K562 (cell line): ENCODE measurements around the gene TGFBR3L. TPM values are rescaled to one million over a fixed set of nuclear protein-coding genes. Genes with fewer than 3 reads are reported as not detected.

Source experiments
- ADNP ChIP-seq: fragments of 200-800 bp; sonication (Bioruptor generic); IDR thresholded peaks from 2 replicates; pipeline ENCODE4 v1.6.1; 2016; ENCODE audit warnings: missing genetic modification characterization, missing compliant biosample characterization
- GTF2F1 ChIP-seq: IDR thresholded peaks from 2 replicates; pipeline ENCODE4 v1.6.1; 2011; ENCODE audit warnings: low read depth, low read length, improper control_type of control experiment
- HNRNPK ChIP-seq: fragments of 200-400 bp; formaldehyde crosslinking; IDR thresholded peaks from one replicate; pipeline ENCODE4 v1.6.1; 2018; ENCODE audit warnings: mild to moderate bottlenecking, low read depth, low read length; ENCODE audit not compliant: poor library complexity, severe bottlenecking
- RFX1 ChIP-seq: fragments of 450-650 bp; IDR thresholded peaks from 2 replicates; pipeline ENCODE4 v1.6.1; 2016; ENCODE audit warnings: mild to moderate bottlenecking, moderate library complexity
- TAL1 ChIP-seq: fragments of 450-650 bp; IDR thresholded peaks from 2 replicates; pipeline ENCODE4 v1.6.1; 2016; ENCODE audit warnings: mild to moderate bottlenecking
- TBP ChIP-seq: optimal IDR thresholded peaks from 2 replicates; pipeline ENCODE3; 2011; ENCODE audit warnings: low read depth, low read length, improper control_type of control experiment
- TEAD1 ChIP-seq, 2 experiments: fragments of 450-650 bp in 1 of 2; sonication (generic) in 1 of 2; formaldehyde crosslinking; IDR thresholded peaks; 2 replicates each; pipeline versions ENCODE4 v1.4.0 to v1.8.0; 2020 to 2022; ENCODE audit warnings: mild to moderate bottlenecking in 2 of 2, missing genetic modification reagents in 1 of 2
- ZNF175 ChIP-seq: fragments of 200-800 bp; sonication (Bioruptor generic); IDR thresholded peaks from 2 replicates; pipeline ENCODE4 v1.6.1; 2016; ENCODE audit warnings: low read depth, mild to moderate bottlenecking, missing genetic modification characterization, missing compliant biosample characterization
- ZNF212 ChIP-seq: fragments of 450-650 bp; formaldehyde crosslinking; IDR thresholded peaks from 2 replicates; pipeline ENCODE4 v1.4.0; 2020; ENCODE audit warnings: mild to moderate bottlenecking
- ZNF324 ChIP-seq: fragments of 250-450 bp; sonication (Bioruptor Pico); IDR thresholded peaks from 2 replicates; pipeline ENCODE4 v1.4.0; 2020; ENCODE audit warnings: mild to moderate bottlenecking
- ZNF354B ChIP-seq: fragments of 250-450 bp; sonication (Bioruptor Pico); IDR thresholded peaks from 2 replicates; pipeline ENCODE4 v1.4.0; 2020
- polyA plus RNA-seq, 8 experiments: library from polyadenylated mRNA; depleted of rRNA in 4 of 8; stranded (reverse) in 5 of 8; unstranded in 3 of 8; fragments of >200 nt; fragmentation: Nextera tagmentation in 2 of 8; fragmentation: Illumina TruSeq in 1 of 8; extraction: Ambion mirVana in 2 of 8; extraction: Trizol in 1 of 8; gene quantifications; 2 replicates each; pipeline versions ENCODE4 v1.2.1 to v1.2.3, GENCODE V29; 2011 to 2014; ENCODE audit warnings: inconsistent platforms in 1 of 8, missing spikeins in 1 of 8
- total RNA-seq, 7 experiments: library from RNA; depleted of rRNA in 6 of 7; stranded (reverse); fragments of >200 nt in 6 of 7; fragmentation: Illumina TruSeq in 2 of 7; extraction: Trizol in 2 of 7; gene quantifications; 2 replicates each; pipeline versions ENCODE4 v1.2.1 to v1.2.3, GENCODE V29; 2011 to 2021; ENCODE audit warnings: low replicate concordance in 1 of 7
- TF ChIP-seq, protein P1 (sequence below): conservative IDR thresholded peaks from 2 replicates; pipeline ENCODE4 v1.6.1; 2011; ENCODE audit warnings: low read depth, mild to moderate bottlenecking, low read length; ENCODE audit not compliant: control insufficient read depth
- TF ChIP-seq, protein P2 (sequence below): fragments of 450-650 bp; IDR thresholded peaks from 2 replicates; pipeline ENCODE4 v1.6.1; 2016; ENCODE audit warnings: missing biosample characterization, missing genetic modification characterization
- TF ChIP-seq, protein P3 (sequence below), 3 experiments: fragments of 200-800 bp in 1 of 3; fragments of 250-450 bp in 1 of 3; fragments of 450-650 bp in 1 of 3; sonication (Bioruptor Pico) in 1 of 3; sonication (Bioruptor generic) in 1 of 3; formaldehyde crosslinking in 1 of 3; IDR thresholded peaks; 2 replicates each; pipeline versions ENCODE4 v1.6.1 to v1.8.0; 2016 to 2022; ENCODE audit warnings: mild to moderate bottlenecking in 2 of 3, missing genetic modification characterization in 2 of 3, missing compliant biosample characterization in 1 of 3, moderate library complexity in 1 of 3
- TF ChIP-seq, protein P4 (sequence below), 2 experiments: fragments of 450-650 bp; IDR thresholded peaks; 2 replicates each; pipeline ENCODE4 v1.6.1; 2018; ENCODE audit warnings: mild to moderate bottlenecking in 2 of 2, low read depth in 1 of 2; ENCODE audit not compliant: partially characterized antibody in 2 of 2
- TF ChIP-seq, protein P5 (sequence below): fragments of 250-450 bp; sonication (Bioruptor Pico); IDR thresholded peaks from 2 replicates; pipeline ENCODE4 v1.4.0; 2020

The TGFBR3L gene
- total and polyA plus RNA-seq, 9 of the 15 experiments (the other 6 are each of a cell fraction or from before 2014, with no cell fraction given) = not detected

DNA sequence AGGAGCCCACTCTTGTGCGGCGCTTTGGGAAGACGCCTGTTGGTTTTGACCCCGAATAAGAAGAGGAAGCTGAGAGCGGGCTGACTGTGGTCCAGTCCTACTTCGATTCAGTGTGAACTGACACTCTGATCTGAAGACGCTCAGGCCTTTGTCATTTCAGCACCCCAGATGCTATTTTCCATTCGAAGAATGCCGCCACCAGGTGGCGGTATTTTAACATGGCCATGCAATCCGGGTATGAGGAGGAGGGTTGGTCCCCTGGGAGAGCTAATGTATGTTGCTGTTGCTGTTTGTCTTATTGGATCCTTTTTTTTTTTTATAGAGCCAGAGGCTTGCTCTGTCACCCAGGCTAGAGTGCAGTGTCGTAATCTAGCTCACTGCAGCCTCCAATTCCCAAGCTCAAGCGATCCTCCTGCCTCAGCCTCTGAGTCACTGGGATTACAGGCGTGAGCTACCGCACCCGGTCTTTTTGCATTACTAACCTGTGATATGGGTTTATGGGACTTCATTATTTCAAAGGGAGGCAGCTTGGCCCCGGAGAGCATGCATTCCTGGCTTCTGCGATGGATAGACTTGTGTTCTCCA lies 29.6 kb downstream of the TGFBR3L start (continued):
- TF ChIP-seq RFX1 = no peak
- no peak; a peak in 1 of 4 replicates for TF ChIP-seq TEAD1 (CRISPR knock-in tag; IDR thresholded peaks at IDR 0.05)
- TF ChIP-seq ZNF324 (CRISPR knock-in tag) = no peak
- TF ChIP-seq GTF2F1 = 0 out of 2 replicates have a peak, but pooled peaks have one; percentile 18
- TF ChIP-seq, protein P1, sequence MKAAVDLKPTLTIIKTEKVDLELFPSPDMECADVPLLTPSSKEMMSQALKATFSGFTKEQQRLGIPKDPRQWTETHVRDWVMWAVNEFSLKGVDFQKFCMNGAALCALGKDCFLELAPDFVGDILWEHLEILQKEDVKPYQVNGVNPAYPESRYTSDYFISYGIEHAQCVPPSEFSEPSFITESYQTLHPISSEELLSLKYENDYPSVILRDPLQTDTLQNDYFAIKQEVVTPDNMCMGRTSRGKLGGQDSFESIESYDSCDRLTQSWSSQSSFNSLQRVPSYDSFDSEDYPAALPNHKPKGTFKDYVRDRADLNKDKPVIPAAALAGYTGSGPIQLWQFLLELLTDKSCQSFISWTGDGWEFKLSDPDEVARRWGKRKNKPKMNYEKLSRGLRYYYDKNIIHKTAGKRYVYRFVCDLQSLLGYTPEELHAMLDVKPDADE = peak; percentile 24; the same call in 1 of the 2 replicates
- no peak for TF ChIP-seq ZNF175 (CRISPR knock-in tag)
- TF ChIP-seq, protein P2, sequence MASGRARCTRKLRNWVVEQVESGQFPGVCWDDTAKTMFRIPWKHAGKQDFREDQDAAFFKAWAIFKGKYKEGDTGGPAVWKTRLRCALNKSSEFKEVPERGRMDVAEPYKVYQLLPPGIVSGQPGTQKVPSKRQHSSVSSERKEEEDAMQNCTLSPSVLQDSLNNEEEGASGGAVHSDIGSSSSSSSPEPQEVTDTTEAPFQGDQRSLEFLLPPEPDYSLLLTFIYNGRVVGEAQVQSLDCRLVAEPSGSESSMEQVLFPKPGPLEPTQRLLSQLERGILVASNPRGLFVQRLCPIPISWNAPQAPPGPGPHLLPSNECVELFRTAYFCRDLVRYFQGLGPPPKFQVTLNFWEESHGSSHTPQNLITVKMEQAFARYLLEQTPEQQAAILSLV (tag) = no peak
- no peak for TF ChIP-seq ADNP (tag)
- TF ChIP-seq, protein P3, sequence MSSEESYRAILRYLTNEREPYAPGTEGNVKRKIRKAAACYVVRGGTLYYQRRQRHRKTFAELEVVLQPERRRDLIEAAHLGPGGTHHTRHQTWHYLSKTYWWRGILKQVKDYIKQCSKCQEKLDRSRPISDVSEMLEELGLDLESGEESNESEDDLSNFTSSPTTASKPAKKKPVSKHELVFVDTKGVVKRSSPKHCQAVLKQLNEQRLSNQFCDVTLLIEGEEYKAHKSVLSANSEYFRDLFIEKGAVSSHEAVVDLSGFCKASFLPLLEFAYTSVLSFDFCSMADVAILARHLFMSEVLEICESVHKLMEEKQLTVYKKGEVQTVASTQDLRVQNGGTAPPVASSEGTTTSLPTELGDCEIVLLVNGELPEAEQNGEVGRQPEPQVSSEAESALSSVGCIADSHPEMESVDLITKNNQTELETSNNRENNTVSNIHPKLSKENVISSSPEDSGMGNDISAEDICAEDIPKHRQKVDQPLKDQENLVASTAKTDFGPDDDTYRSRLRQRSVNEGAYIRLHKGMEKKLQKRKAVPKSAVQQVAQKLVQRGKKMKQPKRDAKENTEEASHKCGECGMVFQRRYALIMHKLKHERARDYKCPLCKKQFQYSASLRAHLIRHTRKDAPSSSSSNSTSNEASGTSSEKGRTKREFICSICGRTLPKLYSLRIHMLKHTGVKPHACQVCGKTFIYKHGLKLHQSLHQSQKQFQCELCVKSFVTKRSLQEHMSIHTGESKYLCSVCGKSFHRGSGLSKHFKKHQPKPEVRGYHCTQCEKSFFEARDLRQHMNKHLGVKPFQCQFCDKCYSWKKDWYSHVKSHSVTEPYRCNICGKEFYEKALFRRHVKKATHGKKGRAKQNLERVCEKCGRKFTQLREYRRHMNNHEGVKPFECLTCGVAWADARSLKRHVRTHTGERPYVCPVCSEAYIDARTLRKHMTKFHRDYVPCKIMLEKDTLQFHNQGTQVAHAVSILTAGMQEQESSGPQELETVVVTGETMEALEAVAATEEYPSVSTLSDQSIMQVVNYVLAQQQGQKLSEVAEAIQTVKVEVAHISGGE (CRISPR knock-in tag; IDR thresholded peaks at IDR 0.05) = no peak
- TF ChIP-seq ZNF354B (CRISPR knock-in tag) = peak; percentile 41; the same call in 1 of the 2 replicates
- TF ChIP-seq TAL1 = no peak
- no peak for TF ChIP-seq HNRNPK
- TF ChIP-seq ZNF212 (CRISPR knock-in tag) = no peak
- TF ChIP-seq, protein P4, sequence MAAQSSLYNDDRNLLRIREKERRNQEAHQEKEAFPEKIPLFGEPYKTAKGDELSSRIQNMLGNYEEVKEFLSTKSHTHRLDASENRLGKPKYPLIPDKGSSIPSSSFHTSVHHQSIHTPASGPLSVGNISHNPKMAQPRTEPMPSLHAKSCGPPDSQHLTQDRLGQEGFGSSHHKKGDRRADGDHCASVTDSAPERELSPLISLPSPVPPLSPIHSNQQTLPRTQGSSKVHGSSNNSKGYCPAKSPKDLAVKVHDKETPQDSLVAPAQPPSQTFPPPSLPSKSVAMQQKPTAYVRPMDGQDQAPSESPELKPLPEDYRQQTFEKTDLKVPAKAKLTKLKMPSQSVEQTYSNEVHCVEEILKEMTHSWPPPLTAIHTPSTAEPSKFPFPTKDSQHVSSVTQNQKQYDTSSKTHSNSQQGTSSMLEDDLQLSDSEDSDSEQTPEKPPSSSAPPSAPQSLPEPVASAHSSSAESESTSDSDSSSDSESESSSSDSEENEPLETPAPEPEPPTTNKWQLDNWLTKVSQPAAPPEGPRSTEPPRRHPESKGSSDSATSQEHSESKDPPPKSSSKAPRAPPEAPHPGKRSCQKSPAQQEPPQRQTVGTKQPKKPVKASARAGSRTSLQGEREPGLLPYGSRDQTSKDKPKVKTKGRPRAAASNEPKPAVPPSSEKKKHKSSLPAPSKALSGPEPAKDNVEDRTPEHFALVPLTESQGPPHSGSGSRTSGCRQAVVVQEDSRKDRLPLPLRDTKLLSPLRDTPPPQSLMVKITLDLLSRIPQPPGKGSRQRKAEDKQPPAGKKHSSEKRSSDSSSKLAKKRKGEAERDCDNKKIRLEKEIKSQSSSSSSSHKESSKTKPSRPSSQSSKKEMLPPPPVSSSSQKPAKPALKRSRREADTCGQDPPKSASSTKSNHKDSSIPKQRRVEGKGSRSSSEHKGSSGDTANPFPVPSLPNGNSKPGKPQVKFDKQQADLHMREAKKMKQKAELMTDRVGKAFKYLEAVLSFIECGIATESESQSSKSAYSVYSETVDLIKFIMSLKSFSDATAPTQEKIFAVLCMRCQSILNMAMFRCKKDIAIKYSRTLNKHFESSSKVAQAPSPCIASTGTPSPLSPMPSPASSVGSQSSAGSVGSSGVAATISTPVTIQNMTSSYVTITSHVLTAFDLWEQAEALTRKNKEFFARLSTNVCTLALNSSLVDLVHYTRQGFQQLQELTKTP (IDR thresholded peaks at IDR 0.05; ENCODE audit: low read depth in 1 of 2, partially characterized antibody in 2 of 2) = peak in 1 of 2 experiments; percentile 59
- TF ChIP-seq, protein P5, sequence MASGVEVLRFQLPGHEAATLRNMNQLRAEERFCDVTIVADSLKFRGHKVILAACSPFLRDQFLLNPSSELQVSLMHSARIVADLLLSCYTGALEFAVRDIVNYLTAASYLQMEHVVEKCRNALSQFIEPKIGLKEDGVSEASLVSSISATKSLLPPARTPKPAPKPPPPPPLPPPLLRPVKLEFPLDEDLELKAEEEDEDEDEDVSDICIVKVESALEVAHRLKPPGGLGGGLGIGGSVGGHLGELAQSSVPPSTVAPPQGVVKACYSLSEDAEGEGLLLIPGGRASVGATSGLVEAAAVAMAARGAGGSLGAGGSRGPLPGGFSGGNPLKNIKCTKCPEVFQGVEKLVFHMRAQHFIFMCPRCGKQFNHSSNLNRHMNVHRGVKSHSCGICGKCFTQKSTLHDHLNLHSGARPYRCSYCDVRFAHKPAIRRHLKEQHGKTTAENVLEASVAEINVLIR = no peak
- no peak for TF ChIP-seq TBP
